Activated gamma-delta T cell treated with anti-CD3 and anti-CD28 coated beads, Interleukin-2, amount 50 U/mL, for 16 hours (primary cell): ENCODE data around the gene NEU1.
"Not testable (repeated sequence)": the region's sequence is repeated elsewhere in the genome, so short reads cannot be mapped to it uniquely, and the experiment has no call there.

Source experiments
- DNase-seq: peaks from one replicate; pipeline ENCODE4 v3.0.0-alpha.2; 2020; ENCODE audit warnings: low read depth

Gene NEU1

GRCh38 chr6:31874084-31874670 lies 11.6 kb upstream of the NEU1 start:
- DNase-seq, result no peak

DNA sequence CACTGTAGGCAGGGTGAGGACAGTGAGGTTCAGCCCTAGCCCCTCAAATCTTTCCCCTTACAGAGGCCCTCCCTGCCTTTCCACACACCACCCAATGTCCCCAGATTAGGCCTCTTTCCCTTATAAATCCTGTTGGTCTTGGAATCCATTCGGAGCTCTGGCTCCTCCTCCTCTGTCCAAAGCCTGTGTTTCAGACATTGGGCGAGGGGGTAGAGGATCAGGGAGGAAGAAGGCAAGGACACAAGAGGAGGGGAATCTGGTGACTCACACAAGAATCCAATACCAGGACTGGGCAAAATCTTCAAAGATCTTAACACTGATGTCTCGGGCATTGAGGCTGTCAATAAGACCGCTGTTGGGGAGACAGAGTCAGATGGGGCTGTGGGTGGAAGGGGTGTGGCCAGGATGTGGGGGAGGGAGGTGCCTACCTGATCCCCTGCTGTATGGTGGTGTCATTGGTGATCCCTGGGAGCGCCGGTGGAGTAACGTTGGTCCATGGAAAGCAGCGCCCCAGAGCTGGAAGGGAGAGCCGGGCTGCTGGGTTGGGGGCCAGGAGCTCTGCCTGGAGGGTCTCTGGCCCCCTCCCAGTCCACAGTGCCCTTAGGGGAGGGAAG lies 8.5 kb upstream of the NEU1 start:
- DNase-seq, result no peak

DNA sequence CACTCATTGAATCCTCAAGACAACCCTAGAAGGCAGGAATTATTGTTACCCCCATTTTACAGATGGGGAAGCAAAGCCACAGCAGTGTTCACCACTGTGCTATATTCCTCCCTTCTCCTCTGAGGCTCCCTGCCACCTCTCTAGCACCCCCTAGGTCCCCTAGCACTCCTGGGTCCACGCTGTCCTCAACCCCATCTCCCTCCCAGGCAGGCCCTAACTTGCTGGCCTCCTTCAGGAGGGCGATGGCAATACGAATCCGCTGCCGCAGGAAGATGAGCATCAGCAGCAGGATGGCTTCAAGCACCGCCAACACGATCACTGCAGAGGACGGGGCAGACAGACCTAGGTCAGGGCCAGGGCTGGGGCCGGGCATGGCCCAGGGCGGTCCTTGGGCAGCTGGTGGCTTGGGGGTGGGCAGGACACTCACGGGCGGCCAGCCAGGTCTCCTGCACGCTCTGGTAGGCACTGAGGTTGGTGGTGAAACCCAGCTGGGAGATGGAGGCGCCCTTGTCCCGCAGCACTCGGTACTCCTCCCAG lies 7.8 kb upstream of the NEU1 start:
- DNase-seq, result no peak

GRCh38 chr6:31869343-31869742 lies 6.7 kb upstream of the NEU1 start:
- DNase-seq, result no peak

DNA sequence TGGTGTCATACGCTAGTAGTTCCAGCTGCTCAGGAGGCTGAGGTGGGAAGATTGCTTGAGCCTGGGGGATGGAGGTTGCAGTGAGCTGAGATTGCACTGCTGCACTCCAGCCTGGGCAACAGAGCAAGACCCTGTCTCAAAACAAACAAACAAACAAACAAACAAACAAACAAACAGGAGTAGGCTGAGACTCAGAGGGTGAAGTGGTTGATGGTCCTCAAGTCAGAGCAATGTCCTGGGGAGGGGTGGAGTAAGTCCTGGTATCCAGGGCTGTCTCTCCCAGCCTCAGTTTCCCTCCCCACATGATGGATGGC lies 6.0 kb upstream of the NEU1 start:
- not testable (repeated sequence) for DNase-seq

DNA sequence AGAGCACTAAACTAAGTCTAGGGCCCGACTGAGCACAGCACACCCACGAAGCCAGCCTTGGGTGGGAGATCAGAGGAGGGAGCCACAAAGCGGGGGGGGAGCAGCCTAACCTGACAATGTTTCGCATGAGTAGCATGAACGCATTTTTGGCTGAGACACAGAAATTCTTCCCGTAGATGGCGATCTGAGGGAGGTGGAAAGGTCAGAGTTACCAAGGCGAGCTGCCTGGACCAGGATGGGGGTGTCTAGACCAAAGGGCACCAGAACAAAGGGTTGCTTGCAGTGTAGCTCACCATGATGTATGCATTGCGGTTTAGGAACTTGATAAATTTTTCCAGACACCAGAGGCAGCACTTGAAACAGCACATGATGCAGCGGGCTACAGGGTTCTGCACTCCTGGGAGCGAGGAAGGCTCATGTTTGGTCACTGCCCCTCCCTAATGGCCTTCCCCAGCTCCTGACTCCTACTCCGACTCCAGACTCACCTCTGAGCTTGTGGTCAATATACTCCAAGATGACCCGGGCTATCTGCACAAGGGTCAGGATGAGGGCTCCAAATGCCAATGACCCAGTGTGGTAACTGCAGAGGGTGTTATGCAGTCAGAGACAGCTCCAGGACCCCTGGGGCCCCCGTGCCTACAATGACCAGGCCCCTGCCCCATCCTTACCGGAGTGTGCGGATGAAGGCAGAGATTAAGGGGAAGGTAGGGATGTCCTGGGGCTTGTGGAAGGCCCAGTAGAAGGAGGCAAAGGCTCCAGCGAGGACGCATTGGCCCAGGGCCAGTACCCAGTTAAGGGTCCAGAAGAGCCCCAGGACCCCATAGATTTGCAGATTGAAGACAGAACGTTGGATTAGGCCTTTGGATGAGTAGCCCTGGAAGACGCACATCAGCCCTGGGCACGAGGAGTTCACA lies 2.8 kb upstream of the NEU1 start:
- DNase-seq, result no peak

DNA sequence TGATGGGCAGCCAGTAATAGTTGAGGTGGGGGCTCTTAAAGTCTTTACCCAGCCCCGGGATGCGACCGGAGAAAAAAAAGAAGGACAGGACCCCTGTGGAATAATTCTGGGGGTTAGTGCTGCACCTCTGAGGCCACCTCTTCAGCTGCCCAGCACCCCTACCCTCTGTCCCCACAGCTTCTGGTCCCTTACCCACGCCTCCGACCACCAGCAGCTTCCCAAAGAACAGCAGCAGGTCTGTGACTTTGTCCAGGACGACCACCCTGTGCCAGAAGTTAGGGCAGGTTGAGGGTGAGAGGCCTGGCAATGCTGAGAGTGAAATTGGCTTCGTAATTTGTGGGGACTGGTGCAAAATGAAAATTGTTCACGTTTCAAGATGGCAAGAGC lies 2.2 kb upstream of the NEU1 start:
- DNase-seq, result no peak

- DNase-seq, result not testable (repeated sequence)
These were observed 1.5 kb upstream of the NEU1 start for GRCh38 chr6:31864123-31864562.

DNA sequence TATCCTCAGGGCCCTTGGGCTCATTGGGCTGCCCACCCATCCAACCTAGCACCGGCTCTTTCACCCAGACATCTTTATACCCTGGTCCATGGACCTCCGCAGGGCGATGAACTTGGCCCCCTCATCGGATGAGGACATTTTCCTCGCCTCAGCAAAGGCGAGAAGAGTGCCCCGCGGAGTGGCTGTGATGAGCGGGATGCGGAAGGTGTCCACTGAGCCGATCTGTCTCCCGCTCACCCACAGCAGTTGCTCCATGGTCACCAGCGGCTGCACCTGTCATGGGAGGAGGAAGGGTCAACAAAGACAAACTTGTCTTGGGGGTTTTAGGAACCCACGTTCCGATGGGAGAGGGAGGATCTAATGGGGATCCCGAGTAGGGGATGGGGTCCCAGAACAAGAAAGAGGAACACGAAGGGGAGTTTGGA lies 690 bp downstream of the NEU1 start:
- no peak for DNase-seq

GRCh38 chr6:31861150-31861549 lies 1.5 kb downstream of the NEU1 start:
- no peak for DNase-seq

DNA sequence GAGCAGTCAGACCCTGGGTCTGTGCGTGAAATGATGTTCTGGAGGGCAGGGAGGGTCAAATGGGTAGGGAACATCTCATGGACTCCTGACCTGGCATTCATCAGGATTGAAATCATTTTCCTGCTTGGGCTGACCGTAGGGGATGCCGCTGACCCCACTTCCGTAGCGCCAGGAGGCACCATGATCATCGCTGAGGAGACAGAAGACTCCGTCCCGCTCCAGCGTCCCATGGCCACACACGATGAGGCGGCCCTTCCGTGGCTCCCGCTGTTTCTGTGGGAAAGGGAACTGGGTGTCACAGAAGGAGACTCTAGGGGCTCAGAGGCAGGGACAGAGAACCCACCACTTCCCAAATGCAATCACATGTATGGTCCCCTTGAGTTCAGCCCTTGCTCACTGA lies 2.3 kb downstream of the NEU1 start:
- no peak for DNase-seq

DNA sequence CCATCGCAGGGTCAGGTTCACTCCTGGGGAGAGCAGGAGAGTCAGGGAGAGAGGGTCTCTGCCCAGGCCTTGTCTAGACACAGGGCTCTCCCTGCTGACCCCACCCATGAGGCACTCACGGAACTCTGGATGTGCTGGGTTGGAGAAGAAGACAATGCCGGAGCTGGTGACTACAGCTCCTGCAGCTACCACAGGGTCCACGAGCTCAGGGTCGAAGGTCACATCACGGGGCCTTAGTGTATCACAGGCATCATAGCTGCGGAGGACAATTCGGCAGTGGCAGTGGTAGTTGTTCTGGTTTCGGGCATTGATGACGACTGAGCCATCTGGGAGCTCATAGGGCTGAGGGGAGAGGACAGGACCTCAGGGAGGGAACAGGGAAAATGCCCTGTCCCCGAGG lies 2.7 kb downstream of the NEU1 start:
- DNase-seq, result no peak

DNA sequence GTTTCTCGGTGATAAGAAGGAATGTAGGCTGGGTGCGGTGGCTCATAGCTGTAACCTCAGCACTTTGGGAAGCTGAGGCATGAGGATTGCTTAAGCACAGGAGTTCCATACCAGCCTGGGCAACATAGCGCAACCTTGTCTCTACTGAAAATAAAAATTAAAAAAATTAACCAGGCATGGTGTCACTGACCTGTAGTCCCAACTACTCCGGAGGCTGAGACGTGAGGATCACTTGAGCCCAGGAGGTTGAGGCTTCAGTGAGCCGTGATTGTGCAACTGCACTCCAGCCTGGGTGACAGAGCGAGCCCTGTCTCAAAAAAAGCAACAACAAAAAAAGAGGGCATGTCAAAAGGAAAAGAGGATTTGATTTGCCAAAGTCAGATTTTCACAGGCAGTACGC lies 3.9 kb downstream of the NEU1 start:
- no peak for DNase-seq

- not testable (repeated sequence) for DNase-seq
These were observed 4.8 kb downstream of the NEU1 start for GRCh38 chr6:31857774-31858173.

GRCh38 chr6:31851980-31852718 lies 10.5 kb downstream of the NEU1 start:
- not testable (repeated sequence) for DNase-seq

GRCh38 chr6:31851485-31851832 lies 11.2 kb downstream of the NEU1 start:
- no peak for DNase-seq

- DNase-seq, result no peak
These were observed 11.7 kb downstream of the NEU1 start for GRCh38 chr6:31850765-31851484.

- DNase-seq, result no peak
These were observed 15.2 kb downstream of the NEU1 start for GRCh38 chr6:31847276-31847978.

GRCh38 chr6:31844507-31844906 lies 18.1 kb downstream of the NEU1 start:
- no peak for DNase-seq

GRCh38 chr6:31842053-31842452 lies 20.6 kb downstream of the NEU1 start:
- DNase-seq, result no peak

DNA sequence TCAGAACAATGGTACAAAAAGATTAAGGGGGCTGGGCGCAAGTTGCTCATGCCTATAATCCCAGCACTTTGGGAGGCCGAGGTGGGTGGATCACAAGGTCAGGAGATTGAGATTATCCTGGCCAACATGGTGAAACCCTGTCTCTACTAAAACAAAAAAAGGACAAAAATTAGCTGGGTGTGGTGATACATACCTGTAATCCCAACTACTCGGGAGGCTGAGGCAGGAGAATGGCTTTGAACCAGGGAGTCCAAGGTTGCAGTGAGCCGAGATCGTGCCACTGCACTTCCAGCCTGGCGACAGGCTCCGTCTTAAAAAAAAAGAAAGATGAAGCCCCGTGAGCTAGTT lies 22.9 kb downstream of the NEU1 start:
- DNase-seq, result not testable (repeated sequence)
